ENCODE measurements around the gene CCDC97. TPM values are rescaled to one million over a fixed set of nuclear protein-coding genes. Genes with fewer than 3 reads are reported as not detected.
"Not testable (repeated sequence)": the region's sequence is repeated elsewhere in the genome, so short reads cannot be mapped to it uniquely, and the experiment has no call there.

Gene CCDC97
- total RNA-seq, 1 donor from 2014 or later = 4.5 TPM

DNA sequence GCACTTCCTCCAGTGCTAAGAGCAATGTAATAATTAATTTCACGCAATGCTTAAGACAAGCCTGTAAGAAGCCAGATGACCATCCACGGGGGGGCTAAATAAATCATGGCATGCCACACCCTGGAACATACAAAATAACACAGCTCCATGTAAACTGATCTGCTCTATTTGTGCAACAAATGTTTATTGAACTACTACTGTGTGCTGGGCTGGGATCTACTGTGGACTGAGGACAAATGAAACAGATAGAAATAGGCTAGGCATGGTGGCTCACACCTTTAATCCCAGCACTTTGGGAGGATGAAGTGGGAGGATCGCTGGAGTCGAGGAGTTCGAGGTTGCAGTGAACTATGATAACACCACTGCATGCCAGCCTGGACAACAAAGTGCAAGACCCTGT, 22.5 kb downstream of the CCDC97 start:
- no peak for DNase-seq (ENCODE audit: low read depth in 2 of 2)

DNA sequence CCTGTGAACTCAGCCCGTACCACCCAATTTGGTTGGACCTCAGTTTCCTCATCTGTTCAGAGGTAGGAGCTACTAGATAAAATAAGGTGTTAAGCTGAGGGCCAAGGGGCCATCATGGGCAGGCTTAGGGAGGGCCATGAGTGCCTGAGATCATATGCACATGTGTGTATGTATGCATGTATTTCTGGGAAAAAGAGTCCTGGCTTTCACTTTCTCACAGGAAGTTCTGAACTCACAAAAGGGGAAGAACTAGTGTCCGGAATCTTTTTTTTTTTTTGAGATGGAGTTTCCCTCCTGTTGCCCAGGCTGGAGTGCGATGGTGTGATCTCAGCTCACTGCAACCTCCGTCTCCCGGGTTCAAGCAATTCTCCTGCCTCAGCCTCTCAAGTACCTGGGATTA, 24.8 kb downstream of the CCDC97 start:
- peak in 1 of 2 donors; percentile 47 for DNase-seq (ENCODE audit: low read depth in 2 of 2)

DNA sequence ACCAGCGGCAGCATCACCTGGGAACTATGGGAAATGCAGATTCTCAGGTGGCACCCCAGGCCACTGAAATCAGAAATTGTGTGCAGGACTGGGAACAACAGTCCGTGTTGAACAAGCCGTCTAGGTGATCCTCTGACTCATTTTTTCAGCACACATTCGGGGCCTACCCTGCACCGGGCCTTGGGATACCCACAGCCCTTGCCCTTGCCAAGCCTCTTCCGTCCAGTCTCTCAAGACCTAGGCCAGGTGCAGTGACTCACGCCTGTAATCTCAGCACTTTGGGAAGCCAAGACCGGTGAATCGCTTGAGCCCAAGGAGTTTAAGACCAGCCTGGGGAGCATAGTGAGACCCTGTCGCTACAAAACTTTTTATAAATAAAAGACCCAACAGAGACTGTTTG, 25.5 kb downstream of the CCDC97 start:
- no peak for DNase-seq (ENCODE audit: low read depth in 2 of 2)

DNA sequence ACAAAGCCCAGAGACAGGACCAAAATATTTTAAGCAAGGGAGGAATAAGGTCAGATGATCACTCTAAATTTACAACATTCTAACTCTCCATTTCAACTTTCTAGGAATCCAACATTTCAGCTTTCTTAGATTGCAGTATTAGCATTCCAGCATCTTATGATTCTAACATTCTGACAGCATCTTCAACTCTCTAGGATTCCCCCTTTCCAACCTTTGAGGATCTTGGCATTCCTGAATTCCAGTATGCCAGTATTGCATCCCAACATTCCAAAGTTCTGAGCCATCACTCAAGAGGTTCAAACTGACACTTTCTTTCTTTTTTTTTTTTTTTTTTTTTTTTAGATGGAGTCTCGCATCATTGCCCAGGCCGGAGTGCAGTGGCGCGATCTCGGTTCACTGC, 30.0 kb downstream of the CCDC97 start:
- no peak for DNase-seq (ENCODE audit: low read depth in 2 of 2)

DNA sequence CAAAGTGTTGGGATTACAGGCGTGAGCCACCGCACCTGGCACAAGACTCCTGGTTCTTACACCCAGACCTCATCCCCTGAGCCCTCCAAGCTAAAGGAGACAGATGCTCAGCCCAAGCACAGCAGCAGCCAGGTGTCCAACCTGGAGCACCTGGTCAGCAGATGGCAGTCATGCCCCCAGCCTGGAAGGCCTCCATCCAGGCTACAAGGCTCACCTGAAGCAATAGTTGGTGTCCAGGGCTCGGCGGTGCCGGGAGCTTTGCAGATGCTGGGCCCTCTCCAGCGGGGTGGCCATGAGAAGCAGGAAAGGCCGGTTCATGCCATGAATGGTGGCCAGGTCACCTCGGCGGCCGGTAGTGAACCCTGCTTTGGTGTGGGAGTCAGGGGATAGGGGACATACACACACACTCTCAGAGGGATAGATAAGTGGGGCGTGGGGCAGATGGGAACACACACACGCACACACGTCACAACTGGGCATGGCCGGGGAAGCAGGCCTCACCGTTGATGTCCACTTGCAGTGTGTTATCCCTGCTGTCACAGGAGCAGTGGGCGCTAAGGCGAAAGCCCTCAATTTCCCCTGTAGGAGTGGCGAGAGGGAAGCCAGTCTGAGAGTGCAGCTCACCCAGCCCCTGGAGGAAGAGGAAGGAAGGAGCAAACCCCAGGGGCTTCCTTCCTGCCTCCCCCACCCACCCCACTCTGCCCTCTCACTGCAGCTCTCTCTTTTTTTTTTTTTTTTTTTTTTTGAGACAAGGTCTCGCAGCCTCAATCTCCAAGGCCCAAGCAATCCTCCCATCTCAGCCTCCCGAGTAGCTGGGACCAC, 31.9 kb downstream of the CCDC97 start:
- DNase-seq (ENCODE audit: low read depth in 2 of 2) = no peak

DNA sequence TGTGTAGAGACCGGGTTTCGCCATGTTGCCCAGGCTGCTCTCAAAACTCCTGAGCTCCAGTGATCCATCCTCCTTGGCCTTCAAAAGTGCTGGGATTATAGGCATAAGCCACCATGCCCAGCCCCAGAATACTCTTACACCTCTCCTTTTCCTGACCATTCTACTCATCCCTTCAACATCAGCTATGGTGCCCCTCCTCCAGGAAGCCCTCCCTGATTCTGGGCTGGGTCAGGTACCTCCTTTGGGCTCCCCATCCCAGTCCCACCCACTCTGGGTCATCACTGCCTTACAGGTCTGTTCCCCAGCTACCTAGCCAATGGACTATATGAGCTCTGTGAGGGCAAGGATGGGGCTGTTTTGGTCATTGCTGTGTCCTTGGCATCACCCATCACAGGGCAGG, 34.2 kb downstream of the CCDC97 start:
- no peak for DNase-seq (ENCODE audit: low read depth in 2 of 2)

DNA sequence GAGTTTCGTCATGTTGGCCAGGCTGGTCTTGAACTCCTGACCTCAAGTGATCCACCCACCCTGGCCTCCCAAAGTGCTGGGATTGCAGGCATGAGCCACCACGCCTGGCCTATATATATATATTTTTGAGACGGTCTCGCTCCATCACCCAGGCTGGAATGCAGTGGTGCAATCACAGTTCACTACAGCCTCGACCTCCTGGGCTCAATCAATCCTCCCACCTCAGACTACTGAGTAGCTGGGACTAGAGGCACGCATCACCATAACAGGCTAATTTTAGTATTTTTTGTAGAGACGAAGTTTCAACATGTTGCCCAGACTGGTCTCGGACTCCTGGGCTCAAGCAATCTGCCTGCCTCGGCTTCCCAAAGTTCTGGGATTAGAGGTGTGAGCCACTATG, 36.9 kb downstream of the CCDC97 start:
- not testable (repeated sequence) for DNase-seq (ENCODE audit: low read depth in 2 of 2)

DNA sequence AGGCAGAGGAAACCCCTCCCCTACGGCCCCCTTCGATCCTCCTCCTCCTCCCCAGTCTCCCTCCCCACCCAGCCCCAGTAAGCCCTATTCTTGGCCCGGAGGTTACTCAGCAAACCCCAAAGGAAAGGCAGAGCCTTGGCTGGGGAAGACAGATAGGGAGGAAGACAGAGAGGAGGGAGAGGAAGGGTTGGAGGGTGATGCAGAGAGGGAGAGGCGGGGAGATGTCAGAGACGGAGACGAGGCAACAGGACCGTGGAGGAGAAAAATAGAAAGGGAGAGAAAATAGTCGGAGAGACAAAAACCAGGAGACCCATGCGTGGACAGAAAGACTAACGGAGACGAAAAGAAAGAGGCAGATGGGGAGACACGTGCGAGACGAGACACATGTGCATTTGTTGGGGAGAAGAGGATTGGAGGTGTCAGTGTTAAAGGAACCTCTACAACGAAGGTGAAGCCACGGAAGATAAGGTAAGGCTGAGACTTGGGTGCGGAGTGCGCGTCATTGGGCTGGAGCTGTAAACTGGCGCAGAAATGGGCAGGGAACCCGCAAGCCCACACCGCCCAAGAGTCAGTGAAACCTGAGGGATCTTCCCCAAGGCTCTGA, 40.9 kb downstream of the CCDC97 start:
- DNase-seq (ENCODE audit: low read depth in 2 of 2) = peak in 1 of 2 donors; percentile 50

DNA sequence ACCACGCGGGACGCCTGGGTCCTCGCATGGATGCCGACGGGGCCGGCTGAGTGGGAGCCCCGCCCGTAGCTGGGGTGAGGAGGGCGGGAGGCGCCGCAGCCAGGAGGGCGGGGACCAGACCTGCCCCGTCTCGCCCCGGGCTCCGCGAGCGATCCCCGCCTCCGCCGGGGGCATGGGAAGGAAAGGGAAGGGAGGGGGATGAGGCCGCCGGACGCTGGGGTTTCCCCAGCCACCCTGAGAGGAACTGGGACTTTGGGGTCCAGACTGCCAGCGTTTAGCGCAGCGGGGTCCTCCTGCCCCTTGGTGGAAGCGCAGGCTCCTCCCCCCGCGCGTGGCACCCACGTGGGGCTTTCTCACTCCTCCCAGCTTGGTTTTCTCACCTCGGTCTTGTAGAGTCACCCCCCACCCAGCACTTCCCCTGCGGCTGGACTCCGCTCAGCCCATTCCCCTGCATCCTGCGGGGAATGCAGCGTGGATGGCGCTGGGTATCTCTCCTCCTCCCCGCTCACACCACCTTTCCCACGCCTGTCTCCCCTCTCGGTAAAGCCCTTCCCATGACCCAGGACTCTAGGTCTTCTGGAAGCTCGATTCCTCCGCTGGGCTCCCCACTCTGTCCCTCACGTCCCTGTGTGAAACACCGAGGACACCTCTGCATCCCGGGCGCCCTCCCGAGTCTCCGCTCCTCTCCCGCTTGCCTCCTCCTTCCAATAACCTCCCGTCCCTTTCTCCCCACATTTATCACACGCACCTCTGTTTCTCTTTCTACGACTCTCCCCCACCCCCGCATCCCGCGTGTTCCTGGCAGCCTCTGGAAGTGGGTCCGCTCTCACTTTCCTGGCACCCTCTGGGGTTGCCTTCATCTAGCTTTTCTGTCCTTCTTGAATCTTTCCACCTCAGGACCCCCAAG, 41.6 kb downstream of the CCDC97 start:
- peak in 1 of 2 donors; percentile 85 for DNase-seq (ENCODE audit: low read depth in 2 of 2)

DNA sequence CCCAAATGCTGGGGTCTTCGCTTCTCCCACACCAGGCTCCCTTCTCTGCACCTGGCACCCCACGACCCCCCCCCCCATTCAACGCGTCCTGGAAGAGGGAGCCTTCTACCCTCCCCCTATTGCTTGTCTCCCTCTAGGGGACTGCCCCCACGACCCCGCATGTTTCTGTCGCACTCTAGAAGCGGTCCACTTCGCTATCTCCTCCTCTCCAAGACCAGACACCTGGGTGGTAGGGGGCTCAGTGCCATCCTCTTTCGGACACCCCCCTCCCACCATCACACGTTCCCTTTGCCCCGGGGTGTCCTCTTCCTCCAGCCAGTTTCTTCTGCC, 42.3 kb downstream of the CCDC97 start:
- no peak for DNase-seq (ENCODE audit: low read depth in 2 of 2)

DNA sequence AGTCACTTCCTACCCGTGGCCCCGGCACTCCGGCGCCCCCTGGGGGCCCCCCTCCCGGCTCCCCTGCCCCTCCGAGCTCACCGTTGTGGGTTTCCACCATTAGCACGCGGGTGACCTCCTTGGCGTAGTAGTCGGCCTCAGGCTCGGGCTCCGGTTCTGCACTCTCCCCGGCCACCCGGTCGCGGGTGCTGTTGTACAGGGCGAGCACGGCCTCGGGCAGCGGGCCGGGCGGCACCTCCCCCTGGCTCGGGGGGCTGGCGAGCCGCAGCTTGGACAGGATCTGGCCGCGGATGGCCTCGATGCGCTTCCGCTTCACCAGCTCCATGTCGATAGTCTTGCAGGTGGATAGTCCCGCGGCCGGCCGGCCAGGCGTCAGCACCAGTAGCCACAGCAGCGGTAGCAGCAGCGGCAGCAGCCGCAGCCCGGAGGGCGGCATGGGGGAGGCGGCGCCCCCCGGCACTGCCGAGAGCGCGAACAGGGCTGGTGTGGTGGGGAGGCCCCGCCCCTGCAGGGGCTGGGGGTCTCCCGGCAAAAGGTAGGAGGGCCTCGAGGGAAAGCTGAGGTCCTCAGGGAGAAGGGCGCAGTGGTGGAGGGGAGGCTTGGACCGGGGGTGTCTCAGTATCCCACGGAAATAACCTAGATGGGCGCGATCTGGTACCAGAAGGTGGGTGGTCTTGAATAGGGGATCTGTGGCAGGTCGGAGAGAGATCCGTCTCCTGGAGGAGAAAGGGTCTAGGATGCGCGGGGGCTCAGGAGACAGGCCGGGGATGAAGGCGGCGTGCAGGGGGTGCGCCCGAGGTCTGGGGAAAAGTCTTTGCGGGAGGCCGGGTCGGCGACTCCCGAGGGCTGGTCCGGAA, 42.9 kb downstream of the CCDC97 start:
- peak in 1 of 2 donors; percentile 67 for DNase-seq (ENCODE audit: low read depth in 2 of 2)

DNA sequence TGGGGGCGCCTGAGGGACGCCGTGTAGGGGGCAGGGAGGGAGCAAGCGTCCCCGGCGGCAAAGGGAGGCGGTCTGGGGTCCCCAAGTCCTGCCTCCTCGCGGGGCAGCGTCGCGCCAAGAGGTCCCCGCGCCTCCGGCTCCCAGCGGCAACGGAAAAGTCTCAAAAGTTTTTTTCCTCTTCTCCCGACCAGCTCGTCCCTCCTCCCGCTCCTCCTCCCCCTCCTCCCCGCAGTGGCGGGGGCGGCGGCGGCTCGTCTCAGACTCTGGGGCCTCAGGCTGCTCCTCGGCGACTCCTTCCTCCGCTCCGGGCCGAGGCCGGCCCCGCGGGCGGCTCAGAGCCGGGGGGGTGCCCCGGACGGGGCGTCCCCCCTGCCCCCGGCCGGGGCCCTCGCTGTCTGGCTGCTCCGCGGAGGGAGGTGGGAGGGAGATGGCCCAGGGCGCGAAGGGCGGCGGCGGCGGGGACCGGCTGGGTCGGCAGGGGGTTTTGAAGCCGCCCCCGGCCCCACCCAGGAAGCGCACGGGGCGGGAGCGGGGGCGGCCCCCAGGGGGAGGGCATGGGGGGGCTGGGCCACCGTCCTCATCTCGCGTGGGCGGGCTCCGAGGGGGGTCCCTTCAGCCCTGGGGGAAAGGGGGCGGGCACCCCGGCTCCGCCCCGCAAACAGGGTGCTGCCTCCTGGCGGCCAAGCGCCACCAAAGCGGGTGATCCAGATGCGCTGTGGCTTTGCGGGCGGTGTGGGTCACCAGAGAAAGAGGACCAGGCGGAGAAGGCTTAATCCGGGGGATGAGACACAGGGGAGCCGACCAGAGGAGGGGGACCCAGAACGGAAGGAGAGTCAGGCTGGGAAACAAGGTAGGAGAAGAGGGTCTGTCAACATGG, 43.7 kb downstream of the CCDC97 start, which contains the start of gene TGFB1:
TSS of gene TGFB1 (minus strand) at position 457 of the 877 bp plus-strand sequence. CDS start 878 bp downstream, outside the sequence.
- DNase-seq (ENCODE audit: low read depth in 2 of 2) = peak; percentile 55 to 90

DNA sequence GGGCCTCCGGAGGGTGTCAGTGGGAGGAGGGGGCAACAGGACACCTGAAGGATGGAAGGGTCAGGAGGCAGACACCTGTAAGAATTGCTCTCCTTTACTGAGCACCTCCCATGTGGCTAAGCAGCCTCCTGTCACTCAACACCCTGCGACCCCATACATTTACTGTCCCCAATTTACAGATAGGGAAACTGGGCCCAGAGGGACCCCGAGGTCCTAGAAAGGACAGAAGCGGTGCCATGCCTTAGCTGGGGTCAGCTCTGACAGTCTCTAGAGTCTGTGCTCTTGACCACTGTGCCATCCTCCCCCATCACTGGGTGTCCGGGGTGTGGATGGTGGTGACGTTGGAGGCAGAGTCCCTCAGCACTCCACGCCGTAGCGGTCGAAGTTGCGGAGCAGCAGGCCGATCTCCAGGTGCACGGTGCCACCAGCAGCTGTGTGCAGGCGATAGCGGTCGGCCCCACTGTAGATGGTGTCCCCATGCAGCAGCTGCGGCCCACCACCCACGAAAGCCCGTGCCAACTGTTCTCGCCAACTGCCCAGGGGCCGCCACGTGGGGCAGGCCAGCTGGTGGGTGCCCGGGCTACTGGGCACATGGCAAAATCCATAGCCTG, 44.5 kb downstream of the CCDC97 start:
- DNase-seq (ENCODE audit: low read depth in 2 of 2) = no peak

DNA sequence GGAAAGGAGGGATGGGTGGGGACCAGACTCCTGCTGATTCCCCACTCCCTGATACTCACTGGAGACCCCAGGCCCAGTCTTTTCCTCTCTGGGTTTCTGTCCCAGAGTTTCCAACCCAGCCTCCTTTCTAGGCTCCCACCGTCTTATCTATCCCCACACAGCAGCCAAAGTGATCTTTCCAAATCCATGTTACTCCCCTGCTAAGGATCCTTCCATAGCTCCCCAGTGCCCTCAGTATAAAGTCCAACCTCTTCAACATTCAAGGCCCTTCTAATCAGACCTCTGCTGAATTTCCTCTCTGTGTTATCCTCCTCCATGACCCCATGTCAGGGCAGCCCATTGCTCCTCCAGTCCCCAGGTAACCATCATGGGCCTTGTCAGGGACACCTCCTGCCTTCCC, 45.1 kb downstream of the CCDC97 start:
- DNase-seq (ENCODE audit: low read depth in 2 of 2) = no peak

DNA sequence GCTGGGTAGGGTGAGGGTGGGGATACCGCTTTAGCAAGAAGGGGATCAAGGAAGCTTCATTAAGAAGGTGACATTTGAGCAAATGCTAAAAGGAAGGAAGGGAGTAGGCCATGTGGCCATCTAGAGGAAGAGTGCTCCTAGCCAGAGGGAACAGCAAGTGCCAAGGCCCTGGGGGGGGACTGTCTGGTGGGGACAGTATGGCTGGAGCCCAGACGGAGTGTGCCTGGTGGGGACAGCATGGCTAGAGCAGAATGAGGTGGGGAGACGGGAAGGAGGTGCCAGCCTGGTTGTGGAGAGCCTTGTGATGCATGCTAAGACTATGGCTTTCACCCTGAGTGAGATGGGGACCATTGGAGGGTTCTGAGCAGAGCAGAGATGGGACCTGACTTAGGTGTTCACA, 45.8 kb downstream of the CCDC97 start:
- DNase-seq (ENCODE audit: low read depth in 2 of 2) = no peak

DNA sequence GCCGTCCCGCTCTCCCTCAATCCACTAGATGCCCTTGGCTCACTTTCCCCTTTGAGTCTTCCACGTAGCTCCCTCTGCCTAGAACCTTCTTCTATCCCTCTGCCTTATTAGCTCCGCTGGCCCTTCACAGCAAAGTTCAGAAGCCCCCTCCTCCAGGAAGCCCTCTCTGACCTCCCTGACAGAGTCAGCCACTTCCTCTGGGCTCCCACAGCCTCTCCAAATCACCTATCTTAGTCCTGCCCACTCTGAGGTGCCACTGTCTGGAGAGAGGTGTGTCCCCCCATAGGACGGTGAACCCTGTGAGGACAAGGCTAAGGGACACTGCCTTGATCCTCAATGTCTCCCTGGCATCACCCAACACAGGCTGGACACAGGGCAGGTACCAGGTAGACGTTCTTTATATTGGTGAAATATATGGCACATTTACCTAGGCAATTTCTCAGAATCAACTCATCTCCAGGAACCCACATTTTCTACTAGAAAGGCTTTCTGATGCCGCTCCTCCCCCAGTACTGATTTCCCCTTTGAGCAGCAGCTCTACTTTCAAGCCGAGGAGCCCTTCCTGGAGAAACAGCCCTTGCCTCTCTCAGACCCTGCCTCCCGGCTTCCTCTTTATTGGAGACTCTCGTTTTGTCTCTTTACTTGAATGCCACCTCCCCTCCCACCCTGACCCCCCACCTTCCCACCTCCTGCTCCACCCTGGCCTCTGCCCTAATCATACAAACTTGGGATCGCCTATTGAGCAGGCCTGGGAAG, 47.2 kb downstream of the CCDC97 start:
- DNase-seq (ENCODE audit: low read depth in 2 of 2) = no peak

DNA sequence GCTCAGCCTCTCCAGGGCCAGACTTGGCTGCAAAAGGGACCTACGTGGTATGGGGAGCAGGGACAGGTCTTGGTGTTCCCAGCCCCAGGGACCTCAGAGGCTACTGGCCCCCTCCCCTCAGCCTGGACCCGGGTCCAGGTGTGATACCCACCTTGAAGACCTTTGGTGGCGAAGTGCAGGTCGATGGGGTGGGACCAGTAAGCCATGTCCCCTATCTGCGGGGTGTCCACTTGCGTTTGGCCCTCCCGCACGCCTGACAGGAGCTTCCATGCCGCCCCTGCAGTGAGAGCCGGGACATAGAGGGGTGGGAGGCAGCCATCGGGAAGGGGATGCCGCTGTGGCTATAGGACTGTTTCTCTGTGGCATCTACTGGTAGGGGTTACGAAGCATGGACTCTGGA, 47.8 kb downstream of the CCDC97 start:
- no peak for DNase-seq (ENCODE audit: low read depth in 2 of 2)

DNA sequence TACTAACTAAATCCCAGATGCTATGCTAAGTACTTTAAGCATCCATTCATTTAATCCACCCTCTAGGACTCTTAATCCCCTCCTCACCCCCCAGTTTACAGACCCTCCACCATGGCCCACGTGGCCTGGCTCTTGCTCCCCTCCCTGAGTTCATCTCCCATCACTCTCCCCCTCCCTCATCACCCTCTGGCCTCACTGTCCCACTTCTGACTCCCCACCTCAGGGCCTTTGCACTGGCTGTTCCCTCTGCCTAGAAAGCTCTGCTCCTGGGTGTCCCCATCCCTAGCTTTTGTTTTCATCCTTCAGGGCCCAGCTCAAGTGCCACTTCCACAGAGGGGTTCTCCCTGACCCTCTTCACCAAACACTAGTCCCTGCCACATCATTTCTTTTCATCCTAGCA, 49.8 kb downstream of the CCDC97 start:
- DNase-seq (ENCODE audit: low read depth in 2 of 2) = no peak
